SK-N-SH (cell line): ENCODE measurements around the gene GPR27.

Source experiments
- CTCF ChIP-seq: fragments of 200-600 bp; sonication (generic); IDR thresholded peaks from 2 replicates; pipeline ENCODE4 v1.6.1; 2017; ENCODE audit warnings: antibody characterized with exemption, mild to moderate bottlenecking, moderate library complexity
- EZH2phosphoT487 ChIP-seq: fragments of 200-600 bp; sonication (generic); IDR thresholded peaks from 2 replicates; pipeline ENCODE4 v1.6.1; 2017; ENCODE audit warnings: low read depth, mixed run types, mild to moderate bottlenecking, antibody characterized with exemption, moderate library complexity, borderline replicate concordance
- RCOR1 ChIP-seq: fragments of 150-350 bp; IDR thresholded peaks from 2 replicates; pipeline ENCODE4 v1.6.1; 2017; ENCODE audit warnings: antibody characterized with exemption, low read length

GRCh38 chr3:71759401-71759800 is 5.7 kb downstream of the GPR27 start:
- TF ChIP-seq RCOR1 = no peak
- TF ChIP-seq CTCF = no peak
- no peak for TF ChIP-seq EZH2phosphoT487
